Bronchial epithelial cell (primary cell): ENCODE measurements around the gene RBM20. TPM values are rescaled to one million over a fixed set of nuclear protein-coding genes. Genes with fewer than 3 reads are reported as not detected.

Experiments used
- DNase-seq: peaks from one replicate; pipeline ENCODE4 v3.0.0-alpha.2; 2010; ENCODE audit warnings: low read depth
- FAIRE-seq: peaks from 2 replicates; lab custom pipeline; 2011; peaks lifted over from hg19 to GRCh38; lab: Jason Lieb, UNC
- H3K27me3 ChIP-seq: 2 replicates; pipeline ENCODE4 v1.5.1; 2011; ENCODE audit warnings: low read length; ENCODE audit not compliant: control insufficient read depth, insufficient read depth
- H3K36me3 ChIP-seq: 2 replicates; pipeline ENCODE4 v1.5.1; 2011; ENCODE audit warnings: low read length; ENCODE audit not compliant: control insufficient read depth, insufficient read depth
- H3K4me3 ChIP-seq: 2 replicates; pipeline ENCODE4 v1.5.1; 2011; ENCODE audit warnings: mild to moderate bottlenecking, low read depth, low read length, control low read depth
- CTCF ChIP-seq: IDR thresholded peaks from 2 replicates; pipeline ENCODE4 v1.5.1; 2011; ENCODE audit warnings: mild to moderate bottlenecking, moderate library complexity, low read length, control low read depth, inconsistent platforms; ENCODE audit not compliant: insufficient read depth, severe bottlenecking
- total RNA-seq: library from RNA; depleted of rRNA; stranded (reverse); fragments of >200 nt; gene quantifications from 2 replicates; pipeline ENCODE4 v1.2.1, GENCODE V29; 2014

The RBM20 gene
- total RNA-seq, 1 donor from 2014 or later, result not detected

GRCh38 chr10:110808123-110808522 lies 164.0 kb downstream of the RBM20 start:
- TF ChIP-seq CTCF, result no peak
- DNase-seq, result no peak
- Histone ChIP-seq H3K4me3 (no peak overlapping the region), H3K36me3 (no peaks in the 10 kb centered on the region), H3K27me3 (no peaks in the 10 kb centered on the region)
- no peak for FAIRE-seq

GRCh38 chr10:110808615-110809014 lies 164.5 kb downstream of the RBM20 start:
- DNase-seq (no peak), FAIRE-seq (no peak)
- Histone ChIP-seq H3K27me3 (no peaks in the 10 kb centered on the region), H3K36me3 (no peaks in the 10 kb centered on the region), H3K4me3 (no peak overlapping the region)
- no peak for TF ChIP-seq CTCF

GRCh38 chr10:110810625-110811024 lies 166.5 kb downstream of the RBM20 start:
- TF ChIP-seq CTCF, result no peak
- FAIRE-seq, result no peak
- no peak overlapping the region for H3K4me3 ChIP-seq
- H3K27me3 ChIP-seq, result no peaks in the 10 kb centered on the region
- H3K36me3 ChIP-seq, result no peaks in the 10 kb centered on the region
- no peak for DNase-seq

GRCh38 chr10:110811791-110812581 lies 167.8 kb downstream of the RBM20 start:
- no peaks in the 10 kb centered on the region for H3K36me3 ChIP-seq
- no peak for TF ChIP-seq CTCF
- DNase-seq, result no peak
- no peak for FAIRE-seq
- H3K4me3 ChIP-seq, result no peak overlapping the region
- no peaks in the 10 kb centered on the region for H3K27me3 ChIP-seq

- FAIRE-seq (no peak), DNase-seq (no peak)
- TF ChIP-seq CTCF, result no peak
- no peaks in the 10 kb centered on the region for H3K36me3 ChIP-seq
- H3K4me3 ChIP-seq, result no peak overlapping the region
- H3K27me3 ChIP-seq, result no peaks in the 10 kb centered on the region
These were observed 168.4 kb downstream of the RBM20 start for GRCh38 chr10:110812583-110812982.
